HepG2 (cell line): Measurements from ENCODE around the gene PPCDC. TPM values are rescaled to one million over a fixed set of nuclear protein-coding genes. Genes with fewer than 3 reads are reported as not detected.

Experiments used
- ATAC-seq: fragments of 200-7000 bp; cut with Tn5 transposase; 3 replicates; pipeline ENCODE4 v1.9.1; 2020; ENCODE audit warnings: mild to moderate bottlenecking, moderate library complexity
- Bru-seq: library from RNA; stranded (reverse); fragments of 400-500 nt; gene quantifications from one replicate; lab custom pipeline; 2021; lab: Mats Ljungman, UMichigan
- BruChase-seq, 2 experiments: library from RNA; stranded (reverse); fragments of 400-500 nt; gene quantifications; one replicate each; lab custom pipeline; 2021; lab: Mats Ljungman, UMichigan
- BruUV-seq: library from RNA; stranded (reverse); fragments of 400-500 nt; replicated peaks from 2 replicates; lab custom pipeline; 2021; lab: Mats Ljungman, UMichigan
- CTCF ChIA-PET: fragments of 300-600 bp; formaldehyde crosslinking; extraction: SDS; loops from one replicate; lab custom pipeline; 2021; ENCODE audit warnings: low total read pairs, inconsistent platforms, low intra/inter-chr PET ratio; lab: Yijun Ruan, JAX
- POLR2A ChIA-PET: fragments of 350-600 bp; sonication (Branson Sonifier 250); formaldehyde crosslinking; loops from one replicate; lab custom pipeline; 2020; ENCODE audit warnings: antibody characterized with exemption, inconsistent platforms; lab: Yijun Ruan, JAX
- DNase-seq: peaks from one replicate; pipeline ENCODE4 v3.0.0-alpha.2; 2015; ENCODE audit warnings: low spot score
- FAIRE-seq: peaks from 3 replicates; lab custom pipeline; 2011; peaks lifted over from hg19 to GRCh38; lab: Jason Lieb, UNC
- H2AFZ ChIP-seq: one replicate; pipeline ENCODE4 v1.6.1; 2011; ENCODE audit warnings: low read length, inconsistent platforms
- H3K27ac ChIP-seq: fragments of 300-600 bp; 3 replicates; pipeline ENCODE4 v1.8.0; 2011; ENCODE audit warnings: mixed run types, mild to moderate bottlenecking, mixed read lengths, low read length, inconsistent platforms; ENCODE audit not compliant: insufficient read depth; ENCODE audit errors: extremely low read length
- H3K27me3 ChIP-seq, 2 experiments: fragments of 200-600 bp in 1 of 2; 2 replicates in 1 of 2; 3 replicates in 1 of 2; pipeline versions ENCODE4 v1.6.0 to v1.8.0; 2011; ENCODE audit warnings: low read length in 2 of 2, mild to moderate bottlenecking in 2 of 2, moderate library complexity in 2 of 2, inconsistent platforms in 1 of 2; ENCODE audit not compliant: insufficient read depth in 2 of 2, control insufficient read depth in 1 of 2
- H3K36me3 ChIP-seq, 2 experiments: fragments of 200-600 bp in 1 of 2; replicated peaks in 1 of 2; 2 replicates in 1 of 2; 3 replicates in 1 of 2; pipeline versions ENCODE4 v1.5.1 to v1.8.0; 2011; ENCODE audit warnings: low read length in 2 of 2, inconsistent platforms in 1 of 2; ENCODE audit not compliant: insufficient read depth in 2 of 2, control insufficient read depth in 1 of 2
- H3K4me1 ChIP-seq: 2 replicates; pipeline ENCODE4 v1.5.1; 2012; ENCODE audit warnings: low read length, inconsistent platforms; ENCODE audit not compliant: insufficient read depth
- H3K4me2 ChIP-seq: 2 replicates; pipeline ENCODE4 v1.6.0; 2011; ENCODE audit warnings: low read depth, low read length, inconsistent platforms
- H3K4me3 ChIP-seq, 3 experiments: fragments of 200-600 bp in 1 of 3; sonication (generic), shearing (Covaris generic) in 1 of 3; replicated peaks in 1 of 3; 2 replicates each; pipeline ENCODE4 v1.5.1; 2011 to 2016; ENCODE audit warnings: low read length in 3 of 3, inconsistent platforms in 2 of 3, low read depth in 2 of 3, mild to moderate bottlenecking in 2 of 3, control low read depth in 1 of 3, mixed read lengths in 1 of 3; ENCODE audit not compliant: insufficient read depth in 1 of 3
- H3K79me2 ChIP-seq: one replicate; pipeline ENCODE4 v1.6.1; 2011; ENCODE audit warnings: low read length, inconsistent platforms; ENCODE audit not compliant: insufficient read depth
- H3K9ac ChIP-seq: 2 replicates; pipeline ENCODE4 v1.6.0; 2011; ENCODE audit warnings: mild to moderate bottlenecking, low read depth, low read length, inconsistent platforms; ENCODE audit not compliant: insufficient read depth
- H3K9me3 ChIP-seq: 2 replicates; pipeline ENCODE4 v1.5.1; 2012; ENCODE audit warnings: mild to moderate bottlenecking, low read length
- H4K20me1 ChIP-seq: 2 replicates; pipeline ENCODE4 v1.6.0; 2011; ENCODE audit warnings: inconsistent platforms, mild to moderate bottlenecking, low read length, moderate library complexity; ENCODE audit not compliant: insufficient read depth
- BRD4 ChIP-seq: sonication (generic); formaldehyde crosslinking; IDR thresholded peaks from 2 replicates; pipeline ENCODE4 v1.4.0; 2020; ENCODE audit warnings: missing genetic modification reagents
- ERF ChIP-seq: IDR thresholded peaks from 2 replicates; pipeline ENCODE4 v1.6.1; 2018; ENCODE audit warnings: missing biosample characterization, missing genetic modification reagents
- HCFC1 ChIP-seq: fragments of 150-350 bp; IDR thresholded peaks from 2 replicates; pipeline ENCODE4 v1.6.1; 2014; ENCODE audit warnings: low read depth, low read length
- IRF2 ChIP-seq: IDR thresholded peaks from 2 replicates; pipeline ENCODE4 v1.6.1; 2018; ENCODE audit warnings: missing genetic modification reagents, missing compliant biosample characterization
- RARG ChIP-seq: sonication (generic); formaldehyde crosslinking; IDR thresholded peaks from 2 replicates; pipeline ENCODE4 v1.4.0; 2020; ENCODE audit warnings: low read depth, mild to moderate bottlenecking, missing genetic modification reagents
- U2AF2 ChIP-seq: fragments of 200-400 bp; formaldehyde crosslinking; IDR thresholded peaks from 2 replicates; pipeline ENCODE4 v1.6.1; 2017; ENCODE audit warnings: low read depth, mild to moderate bottlenecking, low read length
- XRCC5 ChIP-seq: fragments of 200-400 bp; formaldehyde crosslinking; optimal IDR thresholded peaks from 2 replicates; pipeline ENCODE3; 2017; ENCODE audit warnings: mild to moderate bottlenecking, low read length
- ZIK1 ChIP-seq: sonication (generic); formaldehyde crosslinking; IDR thresholded peaks from 2 replicates; pipeline ENCODE4 v1.5.0; 2020; ENCODE audit warnings: mild to moderate bottlenecking, low read depth, missing genetic modification reagents, borderline replicate concordance
- ZNF564 ChIP-seq: sonication (generic); formaldehyde crosslinking; IDR thresholded peaks from 2 replicates; pipeline ENCODE4 v1.8.1; 2023; ENCODE audit warnings: mild to moderate bottlenecking, missing genetic modification reagents
- ZNF788 ChIP-seq: sonication (generic); formaldehyde crosslinking; IDR thresholded peaks from 2 replicates; pipeline ENCODE4 v1.5.0; 2020; ENCODE audit warnings: mild to moderate bottlenecking, missing genetic modification reagents, borderline replicate concordance
- ZSCAN12 ChIP-seq: sonication (generic); formaldehyde crosslinking; IDR thresholded peaks from 2 replicates; pipeline ENCODE4 v1.9.0; 2021; ENCODE audit warnings: mild to moderate bottlenecking, missing genetic modification reagents
- WGBS: methylation state at CpG from one replicate; pipeline ENCODE4 v1.1.6; 2017; ENCODE audit warnings: low lambda C conversion rate; 5-methylcytosine and 5-hydroxymethylcytosine counted together
- in situ Hi-C: cut with HindIII; loops from 2 replicates; pipeline ENCODE4 v1.10.0; 2017; ENCODE audit warnings: low pct_unique_long_range_greater_than_20kb; ENCODE audit not compliant: extremely low pct_ligation_motif_present
- intact Hi-C: fragments of 100-400 bp; cut with micrococcal nuclease; formaldehyde crosslinking; loops from one replicate; pipeline ENCODE4 v1.10.0; 2022; ENCODE audit not compliant: unreplicated experiment
- long read RNA-seq, 2 experiments: library from RNA in 1 of 2; library from polyadenylated mRNA in 1 of 2; stranded (forward) in 1 of 2; unstranded in 1 of 2; transcript quantifications; one replicate each; pipeline ENCODE4 v2.0.0, GENCODE V29; 2019 to 2022
- polyA minus RNA-seq, 3 experiments: library from RNA; depleted of rRNA, polyadenylated mRNA; stranded (reverse); fragments of >200 nt; gene quantifications; 2 replicates each; pipeline ENCODE4 v1.2.3, GENCODE V29; 2011; ENCODE audit warnings: low replicate concordance in 1 of 3
- polyA plus RNA-seq, 8 experiments: library from polyadenylated mRNA; depleted of rRNA in 3 of 8; stranded (reverse) in 7 of 8; unstranded in 1 of 8; fragments of >200 nt; fragmentation: Illumina TruSeq in 4 of 8; extraction: Trizol in 4 of 8; gene quantifications; 2 replicates each; pipeline versions ENCODE4 v1.2.1 to v1.2.3, GENCODE V29; 2011 to 2016; ENCODE audit warnings: low read depth in 4 of 8, missing spikeins in 1 of 8, mixed read lengths in 1 of 8; ENCODE audit not compliant: insufficient read depth in 1 of 8
- total RNA-seq, 5 experiments: library from RNA; depleted of rRNA; stranded (reverse); fragments of >200 nt; fragmentation: Illumina TruSeq; extraction: Trizol; gene quantifications; 2 replicates each; pipeline ENCODE4 v1.2.3, GENCODE V29; 2016; ENCODE audit warnings: low read depth in 1 of 5
- TF ChIP-seq, protein P1 (sequence below): sonication (generic); formaldehyde crosslinking; IDR thresholded peaks from 2 replicates; pipeline ENCODE4 v1.9.0; 2021; ENCODE audit warnings: missing genetic modification reagents, mild to moderate bottlenecking, borderline replicate concordance
- TF ChIP-seq, protein P2 (sequence below): sonication (generic); formaldehyde crosslinking; IDR thresholded peaks from 2 replicates; pipeline ENCODE4 v1.8.0; 2023; ENCODE audit warnings: mild to moderate bottlenecking, missing genetic modification reagents
- TF ChIP-seq, protein P3 (sequence below): sonication (generic); formaldehyde crosslinking; IDR thresholded peaks from 2 replicates; pipeline ENCODE4 v1.5.0; 2020; ENCODE audit warnings: missing genetic modification reagents

The PPCDC gene, protein sequence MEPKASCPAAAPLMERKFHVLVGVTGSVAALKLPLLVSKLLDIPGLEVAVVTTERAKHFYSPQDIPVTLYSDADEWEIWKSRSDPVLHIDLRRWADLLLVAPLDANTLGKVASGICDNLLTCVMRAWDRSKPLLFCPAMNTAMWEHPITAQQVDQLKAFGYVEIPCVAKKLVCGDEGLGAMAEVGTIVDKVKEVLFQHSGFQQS
- total RNA-seq (2016; rRNA removed; fragmentation: Illumina TruSeq; extraction: Trizol): 9.9 and 12.3 TPM in 2 replicates
- total RNA-seq (2016; cell fraction: cytosol; rRNA removed; fragmentation: Illumina TruSeq; extraction: Trizol; ENCODE audit: low read depth): 4.1 and 6.1 TPM in 2 replicates
- total RNA-seq (2016; cell fraction: insoluble cytoplasmic fraction; rRNA removed; fragmentation: Illumina TruSeq; extraction: Trizol): 12.0 and 13.0 TPM in 2 replicates
- total RNA-seq (2016; cell fraction: membrane; rRNA removed; fragmentation: Illumina TruSeq; extraction: Trizol): 8.6 and 11.2 TPM in 2 replicates
- total RNA-seq (2016; cell fraction: nucleus; rRNA removed; fragmentation: Illumina TruSeq; extraction: Trizol): 11.2 and 14.5 TPM in 2 replicates
- polyA plus RNA-seq (2011; rRNA removed): 12.8 and 13.9 TPM in 2 replicates
- polyA plus RNA-seq (2011; cell fraction: cytosol; rRNA removed): 12.1 and 15.8 TPM in 2 replicates
- 21.1 and 24.9 TPM in 2 replicates for polyA plus RNA-seq (2011; cell fraction: nucleus; rRNA removed)
- 5.4 and 7.5 TPM in 2 replicates for polyA plus RNA-seq (2012)
- 5.6 and 6.3 TPM in 2 replicates for polyA plus RNA-seq (2016; cell fraction: cytosol; fragmentation: Illumina TruSeq; extraction: Trizol; ENCODE audit: low read depth)
- 12.3 and 13.4 TPM in 2 replicates for polyA plus RNA-seq (2016; cell fraction: insoluble cytoplasmic fraction; fragmentation: Illumina TruSeq; extraction: Trizol; ENCODE audit: low read depth)
- polyA plus RNA-seq (2016; cell fraction: membrane; fragmentation: Illumina TruSeq; extraction: Trizol; ENCODE audit: low read depth): 6.8 and 8.5 TPM in 2 replicates
- polyA plus RNA-seq (2016; cell fraction: nucleus; fragmentation: Illumina TruSeq; extraction: Trizol; ENCODE audit: insufficient read depth, low read depth): 17.5 and 18.7 TPM in 2 replicates
- polyA minus RNA-seq (2011; rRNA and poly(A)+ RNA removed; ENCODE audit: low replicate concordance): 42.6 and 47.0 TPM in 2 replicates
- 2.5 and 4.8 TPM in 2 replicates for polyA minus RNA-seq (2011; cell fraction: cytosol; rRNA and poly(A)+ RNA removed)
- polyA minus RNA-seq (2011; cell fraction: nucleus; rRNA and poly(A)+ RNA removed): 24.3 and 26.1 TPM in 2 replicates
- percentile 62 among the genes with signal in this experiment for Bru-seq, nascent RNA
- BruChase-seq, experiment 1, labeled RNA remaining after a 6-hour chase: percentile 50 among the genes with signal in this experiment
- percentile 62 among the genes with signal in this experiment for BruChase-seq, experiment 2, labeled RNA remaining after a 2-hour chase
- long read RNA-seq, experiment 1, transcript PPCDC-205 (4 exons, 1,149 nt): major isoform, 9 of 20 reads
- long read RNA-seq, experiment 1, partial matches to known transcripts: 4 of 20 reads
- long read RNA-seq, experiment 1, other reads (novel, unspliced or antisense): 2 of 20 reads
- long read RNA-seq, experiment 2, transcript PPCDC-205 (4 exons, 1,149 nt): major isoform, 8 of 28 reads
- long read RNA-seq, experiment 2, partial matches to known transcripts: 15 of 28 reads
- long read RNA-seq, experiment 2, other reads (novel, unspliced or antisense): 3 of 28 reads

DNA sequence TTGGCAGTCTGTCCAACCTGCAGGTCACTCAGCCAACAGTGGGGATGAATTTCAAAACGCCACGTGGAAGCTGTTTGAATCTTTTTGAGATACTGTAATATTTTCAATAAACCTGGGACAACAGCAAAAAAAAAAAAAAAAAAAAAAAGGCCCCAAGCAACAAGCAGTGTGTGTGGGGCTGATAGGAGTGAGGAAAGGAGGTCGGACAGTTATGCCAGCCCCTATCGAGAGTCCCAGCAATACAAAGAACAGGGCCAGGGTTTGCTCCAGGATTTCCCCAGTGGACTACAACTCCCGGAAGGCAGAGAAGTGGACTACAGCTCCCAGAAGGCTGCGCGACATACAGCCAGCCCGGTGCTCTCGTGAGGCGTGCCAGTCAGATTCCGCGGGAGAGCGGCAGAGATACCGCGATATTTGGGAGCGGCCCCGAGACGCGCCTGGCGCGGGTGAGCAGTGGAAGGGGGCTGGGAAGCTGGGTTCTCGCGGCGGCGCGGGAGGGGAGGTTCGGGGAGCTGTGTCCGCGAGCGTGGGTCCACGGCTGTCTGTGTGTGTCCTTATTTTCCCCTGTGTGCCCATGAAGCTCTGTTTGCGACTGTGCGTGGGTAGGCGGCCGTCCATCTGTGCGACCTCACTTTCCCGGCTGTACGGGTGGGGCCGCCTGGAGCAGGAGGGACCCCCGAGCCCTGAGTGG lies at the start of gene PPCDC:
Gene PPCDC, plus strand, starts transcription at position 410 of the 691 bp plus-strand sequence. CDS start 4,729 bp downstream, outside the sequence.
- FAIRE-seq (peak; percentile 98), DNase-seq (peak; percentile 94), ATAC-seq (peak; percentile 98)
- peaks cover 25% of the 10 kb centered on the region for H3K4me1 ChIP-seq
- in situ Hi-C loops (no loop called here), intact Hi-C loops (no loop called here)
- POLR2A ChIA-PET: interaction anchor here (0.6 to 2.2 kb wide), 25 partner anchors 8 to 562 kb away, joined by 3 to 19 read pairs (median 4); partner anchors contain the start of genes C15orf39, COX5A, FAM219B and MAN2C1
- peaks cover 18% of the 10 kb centered on the region for H3K79me2 ChIP-seq
- WGBS: 13% methylated on average over 4 of the region's 40 CpGs
- H4K20me1 ChIP-seq: no peaks in the 10 kb centered on the region
- H3K27ac ChIP-seq: peak within 1 kb of the TSS; percentile 80
- no TSS peak for BruUV-seq
- peak within 1 kb of the TSS; percentile 87 to 95 (median 94) for H3K4me3 ChIP-seq
- H3K27me3 ChIP-seq: no peaks in the 10 kb centered on the region
- no peak within 1 kb of the TSS for H2AFZ ChIP-seq
- peak within 1 kb of the TSS; percentile 77 for H3K4me2 ChIP-seq
- H3K9ac ChIP-seq: peak within 1 kb of the TSS; percentile 97
- no peaks in the 10 kb centered on the region for H3K9me3 ChIP-seq
- H3K36me3 ChIP-seq: peaks cover 0 to 5% of the 10 kb centered on the region in 2 experiments; a peak in 2 of 5 replicates
- CTCF ChIA-PET: no interaction called here
- TF ChIP-seq ZNF788 (peak; percentile 61; the same call in 1 of the 2 replicates), U2AF2 (no peak), ZIK1 (CRISPR knock-in tag) (no peak), XRCC5 (no peak), ERF (CRISPR knock-in tag) (peak; percentile 68; the same call in 1 of the 2 replicates), ZNF564 (no peak), ZSCAN12 (CRISPR knock-in tag) (no peak), RARG (no peak), IRF2 (CRISPR knock-in tag) (peak; percentile 96), BRD4 (CRISPR knock-in tag) (peak; percentile 68; the same call in 1 of the 2 replicates), HCFC1 (peak; percentile 96)
- TF ChIP-seq, protein P1, sequence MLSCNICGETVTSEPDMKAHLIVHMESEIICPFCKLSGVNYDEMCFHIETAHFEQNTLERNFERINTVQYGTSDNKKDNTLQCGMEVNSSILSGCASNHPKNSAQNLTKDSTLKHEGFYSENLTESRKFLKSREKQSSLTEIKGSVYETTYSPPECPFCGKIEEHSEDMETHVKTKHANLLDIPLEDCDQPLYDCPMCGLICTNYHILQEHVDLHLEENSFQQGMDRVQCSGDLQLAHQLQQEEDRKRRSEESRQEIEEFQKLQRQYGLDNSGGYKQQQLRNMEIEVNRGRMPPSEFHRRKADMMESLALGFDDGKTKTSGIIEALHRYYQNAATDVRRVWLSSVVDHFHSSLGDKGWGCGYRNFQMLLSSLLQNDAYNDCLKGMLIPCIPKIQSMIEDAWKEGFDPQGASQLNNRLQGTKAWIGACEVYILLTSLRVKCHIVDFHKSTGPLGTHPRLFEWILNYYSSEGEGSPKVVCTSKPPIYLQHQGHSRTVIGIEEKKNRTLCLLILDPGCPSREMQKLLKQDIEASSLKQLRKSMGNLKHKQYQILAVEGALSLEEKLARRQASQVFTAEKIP (CRISPR knock-in tag): no peak
- TF ChIP-seq, protein P2, sequence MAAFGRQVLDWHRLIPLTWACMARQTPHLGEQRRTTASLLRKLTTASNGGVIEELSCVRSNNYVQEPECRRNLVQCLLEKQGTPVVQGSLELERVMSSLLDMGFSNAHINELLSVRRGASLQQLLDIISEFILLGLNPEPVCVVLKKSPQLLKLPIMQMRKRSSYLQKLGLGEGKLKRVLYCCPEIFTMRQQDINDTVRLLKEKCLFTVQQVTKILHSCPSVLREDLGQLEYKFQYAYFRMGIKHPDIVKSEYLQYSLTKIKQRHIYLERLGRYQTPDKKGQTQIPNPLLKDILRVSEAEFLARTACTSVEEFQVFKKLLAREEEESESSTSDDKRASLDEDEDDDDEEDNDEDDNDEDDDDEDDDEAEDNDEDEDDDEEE (CRISPR knock-in tag): 0 out of 2 replicates have a peak, but pooled peaks have one; percentile 35
- TF ChIP-seq, protein P3, sequence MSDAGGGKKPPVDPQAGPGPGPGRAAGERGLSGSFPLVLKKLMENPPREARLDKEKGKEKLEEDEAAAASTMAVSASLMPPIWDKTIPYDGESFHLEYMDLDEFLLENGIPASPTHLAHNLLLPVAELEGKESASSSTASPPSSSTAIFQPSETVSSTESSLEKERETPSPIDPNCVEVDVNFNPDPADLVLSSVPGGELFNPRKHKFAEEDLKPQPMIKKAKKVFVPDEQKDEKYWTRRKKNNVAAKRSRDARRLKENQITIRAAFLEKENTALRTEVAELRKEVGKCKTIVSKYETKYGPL (CRISPR knock-in tag): no peak
